ACC112 (cell line): ENCODE data around the gene OTULIN.

Source experiments
- H2AFZ ChIP-seq: fragments of 200-600 bp; sonication (generic); one replicate; pipeline ENCODE4 v1.6.0; 2017; ENCODE audit warnings: antibody characterized with exemption, low read length; ENCODE audit not compliant: unreplicated experiment
- H3K27ac ChIP-seq: fragments of 200-600 bp; sonication (generic); 2 replicates; pipeline ENCODE4 v1.5.1; 2014; ENCODE audit warnings: low read depth, mild to moderate bottlenecking, antibody characterized with exemption, low read length, moderate library complexity
- H3K27me3 ChIP-seq: fragments of 200-600 bp; sonication (generic); 2 replicates; pipeline ENCODE4 v1.6.1; 2014; ENCODE audit warnings: mild to moderate bottlenecking, antibody characterized with exemption, low read length, moderate library complexity, mixed read lengths; ENCODE audit not compliant: insufficient read depth
- H3K36me3 ChIP-seq: fragments of 200-600 bp; sonication (generic); 2 replicates; pipeline ENCODE4 v1.6.1; 2016; ENCODE audit warnings: mild to moderate bottlenecking, antibody characterized with exemption, low read length, moderate library complexity, mixed read lengths; ENCODE audit not compliant: insufficient read depth
- H3K4me1 ChIP-seq: fragments of 200-600 bp; sonication (generic); one replicate; pipeline ENCODE4 v1.6.1; 2016; ENCODE audit warnings: low read length, mixed read lengths; ENCODE audit not compliant: insufficient read depth, unreplicated experiment, control insufficient read depth
- H3K4me3 ChIP-seq: fragments of 200-600 bp; sonication (generic); 2 replicates; pipeline ENCODE4 v1.5.1; 2014; ENCODE audit warnings: mild to moderate bottlenecking, low read depth, low read length
- H3K79me2 ChIP-seq: fragments of 200-600 bp; sonication (generic); one replicate; pipeline ENCODE4 v1.6.0; 2016; ENCODE audit warnings: low read length; ENCODE audit not compliant: control insufficient read depth, unreplicated experiment, insufficient read depth

The OTULIN gene

DNA sequence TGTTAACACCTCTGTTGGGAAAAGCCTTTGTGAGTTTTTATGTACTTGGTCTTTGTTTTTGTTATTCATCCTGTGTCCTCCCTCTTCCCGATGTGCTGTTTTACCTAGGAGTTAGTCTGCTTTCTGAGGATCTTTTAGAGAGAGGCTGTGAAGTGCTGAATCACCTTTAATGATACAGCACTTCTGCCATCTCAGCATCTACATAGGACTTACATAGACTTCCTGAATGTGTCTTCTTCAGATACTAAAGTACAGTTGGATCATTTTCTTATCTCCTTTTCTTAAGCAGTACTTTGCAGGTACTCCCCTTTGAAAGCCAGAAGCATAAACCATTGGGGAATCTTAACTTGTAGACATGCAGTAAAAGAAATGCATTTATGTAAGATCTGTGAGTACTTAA lies 31.5 kb downstream of the OTULIN start:
- Histone ChIP-seq H3K4me1 (no peaks in the 10 kb centered on the region), H3K4me3 (no peak overlapping the region), H3K27me3 (no peaks in the 10 kb centered on the region), H3K79me2 (no peaks in the 10 kb centered on the region), H3K27ac (no peak overlapping the region), H2AFZ (no peak overlapping the region), H3K36me3 (peaks cover 55% of the 10 kb centered on the region)

DNA sequence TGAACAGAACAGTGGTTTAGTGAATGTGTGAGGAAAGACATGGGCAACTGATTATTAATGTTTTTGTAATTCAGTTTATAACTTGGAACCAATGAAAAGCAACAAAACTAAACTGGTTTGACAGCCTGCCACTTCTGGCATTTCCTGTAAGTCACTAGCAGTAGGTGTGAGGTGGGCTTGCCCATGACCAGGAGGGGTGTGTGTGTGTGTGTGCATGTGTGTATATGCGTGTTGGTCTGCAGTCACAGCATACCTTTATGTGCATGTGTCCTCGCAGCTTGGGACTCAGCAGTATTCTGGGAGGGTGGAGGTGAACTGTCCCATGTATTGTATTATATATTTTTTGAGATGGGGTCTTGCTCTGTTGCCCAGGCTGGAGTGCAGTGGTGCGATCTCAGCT lies 32.3 kb downstream of the OTULIN start:
- H3K27me3 ChIP-seq: no peaks in the 10 kb centered on the region
- H3K4me1 ChIP-seq: no peaks in the 10 kb centered on the region
- H3K36me3 ChIP-seq: peaks cover 48% of the 10 kb centered on the region
- H3K4me3 ChIP-seq: no peak overlapping the region
- H3K27ac ChIP-seq: no peak overlapping the region
- no peak overlapping the region for H2AFZ ChIP-seq
- H3K79me2 ChIP-seq: no peaks in the 10 kb centered on the region

DNA sequence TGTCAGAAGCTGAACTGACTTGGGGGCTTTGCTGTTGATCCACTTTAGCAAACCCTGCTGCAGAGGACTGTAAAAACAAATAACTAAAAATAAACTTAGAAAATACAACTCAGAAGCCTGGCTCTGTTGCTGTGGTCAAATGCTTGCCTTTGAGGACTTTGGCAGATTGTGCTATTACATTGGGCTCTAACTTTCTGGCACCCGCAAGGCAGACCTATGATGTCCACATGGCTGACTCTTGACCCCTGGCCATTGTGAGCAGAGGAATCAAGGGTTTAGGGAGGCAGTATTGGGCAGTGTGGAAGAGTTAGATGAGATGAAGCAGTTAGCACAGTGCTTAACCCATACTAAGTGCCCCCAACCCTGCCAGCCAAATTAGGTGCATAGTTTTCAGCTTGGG lies 34.0 kb downstream of the OTULIN start:
- H3K27ac ChIP-seq: no peak overlapping the region
- H3K4me3 ChIP-seq: no peak overlapping the region
- no peaks in the 10 kb centered on the region for H3K4me1 ChIP-seq
- no peak overlapping the region for H2AFZ ChIP-seq
- H3K79me2 ChIP-seq: no peaks in the 10 kb centered on the region
- H3K27me3 ChIP-seq: no peaks in the 10 kb centered on the region
- peaks cover 40% of the 10 kb centered on the region for H3K36me3 ChIP-seq

DNA sequence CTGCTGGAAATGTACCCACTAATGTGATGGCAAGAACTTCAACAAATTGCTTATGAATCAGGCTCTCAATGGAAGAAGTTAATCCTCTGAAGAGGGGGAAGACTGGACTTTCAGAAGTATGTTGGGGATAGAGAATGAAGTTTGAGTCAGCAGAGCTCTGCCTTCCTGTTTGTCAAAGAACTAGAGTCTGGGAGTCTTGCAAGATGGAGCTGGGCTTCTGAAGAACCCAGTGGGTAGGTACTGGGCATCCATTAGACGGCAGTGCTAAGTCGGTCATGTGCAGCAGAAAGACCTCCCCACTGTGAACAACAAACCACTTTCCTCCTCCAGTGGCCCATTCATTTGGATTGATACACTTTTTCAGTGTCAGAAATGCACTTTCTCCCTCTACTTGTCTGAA lies 34.6 kb downstream of the OTULIN start:
- no peaks in the 10 kb centered on the region for H3K4me1 ChIP-seq
- no peak overlapping the region for H3K27ac ChIP-seq
- peaks cover 33% of the 10 kb centered on the region for H3K36me3 ChIP-seq
- H2AFZ ChIP-seq: no peak overlapping the region
- no peaks in the 10 kb centered on the region for H3K79me2 ChIP-seq
- H3K4me3 ChIP-seq: no peak overlapping the region
- no peaks in the 10 kb centered on the region for H3K27me3 ChIP-seq

DNA sequence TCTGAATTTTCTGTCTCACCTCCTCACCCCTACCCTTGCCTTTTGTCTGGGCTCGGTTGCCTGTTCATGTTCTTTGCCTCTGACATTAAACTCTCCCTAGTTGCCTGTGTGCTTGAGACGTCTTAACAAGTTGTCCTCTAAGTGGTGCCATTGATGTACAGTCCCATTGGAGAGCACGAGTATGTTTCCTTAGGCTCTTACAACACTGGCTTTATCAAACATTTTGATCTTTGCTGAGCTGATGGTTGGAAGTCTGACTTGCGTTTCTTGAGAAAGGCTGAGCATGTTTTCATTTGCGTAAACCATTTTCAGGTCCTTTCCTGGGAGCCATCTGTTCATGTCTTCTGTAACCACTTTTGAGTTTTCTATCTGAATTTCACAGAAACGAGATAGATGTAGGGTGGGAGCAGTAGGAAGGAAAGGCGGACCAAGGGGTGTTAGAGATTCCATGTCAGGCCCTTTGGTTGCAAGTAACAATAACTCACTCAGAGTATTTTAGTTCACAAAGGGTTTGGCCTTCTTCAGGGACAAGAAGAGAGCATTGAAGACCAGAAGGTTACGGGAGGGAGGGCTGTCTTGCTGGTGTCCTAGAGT lies 35.4 kb downstream of the OTULIN start:
- no peaks in the 10 kb centered on the region for H3K4me1 ChIP-seq
- no peaks in the 10 kb centered on the region for H3K27me3 ChIP-seq
- H3K4me3 ChIP-seq: no peak overlapping the region
- peaks cover 29% of the 10 kb centered on the region for H3K36me3 ChIP-seq
- H3K27ac ChIP-seq: no peak overlapping the region
- no peak overlapping the region for H2AFZ ChIP-seq
- H3K79me2 ChIP-seq: no peaks in the 10 kb centered on the region

DNA sequence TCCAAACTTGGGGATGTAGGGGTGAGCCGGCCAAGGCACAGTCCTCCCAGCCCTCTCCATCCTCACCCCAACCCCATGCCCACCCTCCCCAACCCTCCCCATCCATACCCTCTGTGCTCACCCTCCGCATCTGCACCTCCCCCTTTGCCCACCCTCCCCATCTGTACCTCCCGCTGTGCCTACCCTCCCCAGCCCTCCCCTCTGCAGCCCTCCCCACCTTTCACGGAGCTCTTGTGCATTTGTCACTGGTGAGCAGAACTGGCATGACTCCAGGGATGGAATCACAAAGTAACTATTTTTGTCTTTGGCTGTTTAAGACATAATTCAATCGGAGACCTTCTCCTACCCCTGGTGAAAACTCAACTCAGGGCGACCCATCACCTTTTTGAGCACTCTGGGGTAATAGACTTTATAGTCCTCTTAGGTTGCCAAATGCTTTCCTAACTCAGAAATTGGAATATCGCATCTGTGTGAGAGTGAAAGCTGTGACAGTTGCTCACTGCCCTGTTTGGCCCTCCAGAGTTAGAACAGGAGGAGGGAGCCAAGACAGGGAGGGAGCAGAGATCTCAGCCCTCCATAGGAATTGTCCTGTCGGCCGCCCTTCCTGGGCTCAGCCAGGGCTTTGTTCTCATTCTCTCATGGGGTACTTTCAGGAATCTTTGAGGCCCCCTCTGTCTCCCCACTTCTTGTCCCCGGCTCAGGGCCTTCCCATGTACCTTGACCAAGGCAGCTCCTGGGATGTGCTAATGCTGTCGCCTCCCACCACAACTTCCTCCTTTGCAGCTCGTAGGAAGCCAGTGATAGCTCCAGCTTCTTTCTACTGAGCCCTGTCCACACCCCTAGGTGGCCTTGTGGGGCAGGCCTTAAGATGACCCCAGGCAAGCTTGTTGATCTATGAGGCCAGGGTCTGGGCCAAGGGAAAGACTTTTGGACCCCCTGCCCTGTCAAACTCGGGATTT lies 36.2 kb downstream of the OTULIN start:
- H3K4me3 ChIP-seq: no peak overlapping the region
- no peak overlapping the region for H3K27ac ChIP-seq

DNA sequence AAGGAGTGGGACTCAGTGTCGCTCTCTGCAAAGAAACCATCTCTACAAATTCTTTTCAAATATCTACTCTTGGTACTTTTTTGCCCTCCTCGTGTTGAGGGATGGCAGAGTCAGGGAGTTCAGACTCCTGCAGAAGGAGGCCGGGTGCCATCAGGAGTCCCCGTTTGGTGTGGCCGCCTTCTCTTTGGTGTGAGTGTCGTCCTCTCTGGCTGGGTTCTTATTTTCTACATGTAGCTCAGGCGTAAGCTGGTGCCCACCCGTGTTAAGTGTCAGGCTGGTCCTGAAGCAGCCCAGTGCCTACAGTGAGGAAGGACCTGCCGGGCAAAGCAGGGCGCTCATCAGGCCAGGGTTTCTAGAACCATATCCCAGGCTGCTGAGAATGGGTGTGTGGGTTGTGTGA lies 37.0 kb downstream of the OTULIN start:
- no peak overlapping the region for H3K4me3 ChIP-seq
- no peaks in the 10 kb centered on the region for H3K27me3 ChIP-seq
- no peak overlapping the region for H3K27ac ChIP-seq
- no peak overlapping the region for H2AFZ ChIP-seq
- H3K36me3 ChIP-seq: peaks cover 18% of the 10 kb centered on the region
- H3K79me2 ChIP-seq: no peaks in the 10 kb centered on the region
- peaks cover 10% of the 10 kb centered on the region for H3K4me1 ChIP-seq

More for the DNA sequence above, 36.2 kb downstream of the OTULIN start:
- Histone ChIP-seq H3K27me3 (no peaks in the 10 kb centered on the region), H3K36me3 (peaks cover 25% of the 10 kb centered on the region), H3K4me1 (peaks cover 2% of the 10 kb centered on the region), H2AFZ (no peak overlapping the region), H3K79me2 (no peaks in the 10 kb centered on the region)

DNA sequence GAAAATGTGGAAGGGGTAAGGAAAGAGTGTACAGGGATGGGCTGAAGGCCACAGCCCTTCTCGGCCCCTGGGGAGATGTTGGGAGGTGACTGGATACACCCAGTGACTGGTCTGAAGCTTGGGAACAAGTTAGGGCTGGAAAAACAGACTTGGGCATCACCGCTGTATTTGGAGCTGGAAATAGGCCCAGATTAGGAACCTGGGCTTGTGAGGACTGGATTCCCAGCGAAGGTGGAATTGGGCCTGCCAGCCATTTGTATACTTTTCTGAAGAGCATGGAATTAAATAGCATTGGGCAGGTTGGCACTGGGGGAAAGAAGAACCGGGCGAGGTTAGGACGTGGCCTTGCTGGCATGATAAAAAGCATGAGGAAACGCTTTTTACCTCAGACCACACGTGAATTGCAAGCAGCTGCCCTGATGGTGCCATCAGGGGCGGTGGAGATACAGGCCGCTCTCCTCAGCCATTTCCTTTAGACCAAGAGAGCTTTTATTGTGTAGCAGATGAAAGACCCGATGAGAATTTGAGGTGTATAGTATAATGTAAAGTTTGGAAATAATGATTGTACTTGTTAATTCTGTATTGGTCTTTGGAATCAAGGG lies 37.8 kb downstream of the OTULIN start:
- peaks cover 18% of the 10 kb centered on the region for H3K36me3 ChIP-seq
- no peaks in the 10 kb centered on the region for H3K27me3 ChIP-seq
- H2AFZ ChIP-seq: no peak overlapping the region
- H3K79me2 ChIP-seq: no peaks in the 10 kb centered on the region
- H3K4me1 ChIP-seq: peaks cover 14% of the 10 kb centered on the region
- H3K4me3 ChIP-seq: no peak overlapping the region
- no peak overlapping the region for H3K27ac ChIP-seq

DNA sequence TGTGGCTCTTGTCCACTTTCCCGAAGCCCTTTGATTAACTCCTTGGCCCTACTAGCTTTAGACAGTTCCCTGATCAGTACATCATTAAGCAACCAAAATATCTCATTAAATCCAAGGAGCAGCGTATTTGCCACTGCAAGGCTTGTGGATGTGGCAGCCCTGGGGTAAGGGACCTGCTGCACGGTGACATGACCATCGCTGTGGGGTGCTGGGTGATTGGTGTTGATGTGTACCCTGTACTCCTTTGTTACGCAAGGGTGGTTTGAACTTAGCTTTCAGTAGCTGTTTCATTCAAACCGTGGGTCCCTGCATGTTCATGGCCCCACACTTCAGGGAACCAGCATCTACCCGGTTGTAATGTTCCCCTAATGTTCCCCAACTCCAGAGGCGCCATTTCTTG lies 41.0 kb downstream of the OTULIN start:
- Histone ChIP-seq H3K4me1 (peaks cover 14% of the 10 kb centered on the region), H2AFZ (no peak overlapping the region), H3K27me3 (no peaks in the 10 kb centered on the region), H3K27ac (peak overlapping the region; percentile 60; the same call in 1 of the 2 replicates), H3K36me3 (peaks cover 6% of the 10 kb centered on the region), H3K4me3 (no peak overlapping the region), H3K79me2 (no peaks in the 10 kb centered on the region)

DNA sequence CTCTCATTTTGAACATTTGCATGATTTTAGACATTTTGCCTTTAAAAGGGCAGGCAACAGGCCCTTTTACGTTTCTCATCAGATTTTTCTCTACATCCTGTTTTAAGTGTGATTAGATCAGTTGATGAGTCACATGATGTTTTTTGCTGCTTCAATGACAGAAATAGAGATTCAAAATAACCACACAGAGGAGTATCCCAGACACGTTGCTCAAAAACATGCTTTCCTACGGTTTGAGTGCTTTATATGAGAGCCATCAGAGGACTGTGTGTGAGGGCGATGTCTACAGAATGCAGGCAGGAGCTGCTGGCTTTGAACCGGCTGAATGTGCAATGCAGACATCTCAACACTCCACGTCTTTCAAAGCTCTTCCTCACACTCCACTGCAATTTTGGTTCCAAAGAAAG lies 42.1 kb downstream of the OTULIN start:
- Histone ChIP-seq H3K4me3 (no peak overlapping the region), H3K79me2 (no peaks in the 10 kb centered on the region), H3K36me3 (peaks cover 6% of the 10 kb centered on the region), H3K27me3 (no peaks in the 10 kb centered on the region), H3K4me1 (peaks cover 14% of the 10 kb centered on the region), H2AFZ (peak overlapping the region; percentile 5), H3K27ac (peak overlapping the region; percentile 60)
